Stimulated activated CD4-positive, alpha-beta T cell treated with anti-CD3 and anti-CD28 coated beads, Interleukin-1b, Interleukin-23, amount 100 ng/mL, for 4 hours (primary cell): ENCODE results near the gene AMIGO2.

Experiments used
- DNase-seq, 2 donors: peaks; one replicate each; pipeline ENCODE4 v3.0.0-alpha.2; 2020; ENCODE audit warnings: low read depth in 2 of 2

Gene AMIGO2

DNA sequence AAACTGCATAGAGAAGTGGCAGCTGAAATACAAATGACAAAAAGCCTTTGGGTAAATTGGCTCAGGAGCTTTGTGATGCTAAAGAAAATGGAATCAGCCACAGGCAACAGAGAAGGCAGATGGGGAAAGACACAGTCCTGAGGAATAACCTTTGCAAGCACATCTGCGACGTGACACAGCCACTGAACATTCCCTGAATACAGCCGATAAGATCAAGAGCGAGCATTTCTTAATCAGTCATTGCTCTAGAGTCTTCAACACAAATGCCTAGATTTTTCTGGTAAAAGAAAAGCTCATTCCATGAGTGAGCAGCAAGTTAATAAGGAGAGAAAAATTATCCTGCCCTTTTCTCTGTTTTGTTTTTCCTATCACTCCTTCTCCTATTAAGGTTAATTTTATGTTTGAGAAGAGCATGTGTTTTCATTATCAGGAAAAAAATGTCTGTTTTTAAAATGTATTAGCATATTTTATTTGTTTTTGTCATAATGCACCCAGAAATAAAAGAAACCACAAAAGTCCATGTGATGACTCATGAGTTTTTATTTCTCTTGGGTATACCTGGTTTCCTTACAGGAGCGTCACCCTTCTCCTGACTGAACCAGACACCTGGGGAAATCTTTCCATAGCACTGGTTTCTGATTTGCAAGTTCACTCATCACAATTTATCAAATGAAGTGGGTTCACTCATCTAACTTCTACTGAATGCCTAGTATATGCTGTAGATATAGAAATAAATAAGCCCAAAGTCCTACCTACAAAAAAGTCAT lies 45.8 kb downstream of the AMIGO2 start:
- no peak for DNase-seq

DNA sequence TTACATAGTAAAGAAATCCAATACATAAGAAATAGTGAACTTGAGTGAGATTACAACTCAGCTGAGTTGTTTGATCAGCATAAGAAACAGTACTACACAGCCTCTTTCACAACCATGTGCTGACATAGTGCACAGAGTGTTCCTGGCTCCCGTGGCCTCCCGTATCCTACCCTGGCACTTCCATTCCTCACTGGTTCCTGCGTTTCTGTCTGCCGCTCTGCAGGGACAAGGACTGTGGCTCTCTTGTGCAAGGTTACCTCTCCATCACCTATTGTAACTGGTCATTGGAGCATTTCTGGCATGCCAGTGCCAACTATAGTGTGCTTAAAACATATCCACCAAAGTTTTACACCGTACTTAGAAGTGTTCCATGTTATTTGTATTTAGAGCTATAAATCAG lies 46.7 kb downstream of the AMIGO2 start:
- DNase-seq, result no peak

DNA sequence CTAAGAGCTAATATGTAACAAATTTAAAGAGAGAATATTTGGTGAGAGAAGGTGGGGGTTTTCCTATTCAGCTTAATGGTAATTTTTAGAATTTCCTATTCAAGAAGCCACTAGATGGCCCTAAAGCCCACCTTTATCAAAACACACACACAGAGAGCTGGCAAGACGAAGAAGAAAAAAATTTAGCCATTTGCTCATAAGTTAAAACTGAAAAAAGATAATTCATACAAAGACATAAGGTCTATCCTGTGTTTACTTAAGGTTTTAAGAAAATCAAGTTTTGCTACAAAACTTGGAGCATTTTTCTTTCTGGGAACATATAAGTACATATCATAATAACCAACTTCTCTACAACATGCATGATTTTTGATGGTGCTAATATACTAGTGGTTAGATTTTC lies 47.1 kb downstream of the AMIGO2 start:
- DNase-seq, result peak in 1 of 2 donors; percentile 12

GRCh38 chr12:47029903-47030302 lies 49.9 kb downstream of the AMIGO2 start:
- no peak for DNase-seq

DNA sequence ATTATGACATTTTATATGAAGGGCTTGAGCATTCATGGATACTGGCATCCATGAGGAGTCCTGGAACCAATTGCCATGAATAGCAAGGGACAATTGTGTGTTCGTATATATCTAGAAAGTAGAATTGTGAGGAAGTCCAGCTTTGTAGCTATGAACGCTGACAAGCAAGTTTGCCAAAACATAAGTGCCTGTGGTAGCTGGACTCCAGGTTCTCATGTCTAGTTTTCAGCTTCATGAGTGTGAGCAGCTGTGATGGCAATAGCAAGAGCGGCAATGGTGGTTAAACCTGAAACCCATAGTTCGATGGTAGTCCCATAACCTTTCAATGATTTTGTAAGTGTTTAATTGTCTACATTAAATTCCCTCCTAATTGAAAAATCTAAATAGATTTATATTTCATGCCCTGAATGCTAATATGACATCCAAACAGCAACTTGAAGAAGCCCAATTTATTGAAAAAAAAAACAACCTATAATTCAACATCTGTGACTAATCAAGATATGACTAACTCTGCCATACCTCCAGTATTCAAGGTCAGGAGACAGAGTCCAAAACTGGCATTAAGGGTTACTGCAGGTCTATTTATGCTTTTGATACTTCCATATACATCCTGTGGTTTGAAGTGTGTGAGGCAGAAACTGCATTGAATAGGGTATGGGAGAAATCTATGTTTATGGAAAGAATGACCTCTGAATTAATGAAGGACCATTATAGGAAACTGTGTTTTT lies 50.6 kb downstream of the AMIGO2 start:
- DNase-seq, result no peak

DNA sequence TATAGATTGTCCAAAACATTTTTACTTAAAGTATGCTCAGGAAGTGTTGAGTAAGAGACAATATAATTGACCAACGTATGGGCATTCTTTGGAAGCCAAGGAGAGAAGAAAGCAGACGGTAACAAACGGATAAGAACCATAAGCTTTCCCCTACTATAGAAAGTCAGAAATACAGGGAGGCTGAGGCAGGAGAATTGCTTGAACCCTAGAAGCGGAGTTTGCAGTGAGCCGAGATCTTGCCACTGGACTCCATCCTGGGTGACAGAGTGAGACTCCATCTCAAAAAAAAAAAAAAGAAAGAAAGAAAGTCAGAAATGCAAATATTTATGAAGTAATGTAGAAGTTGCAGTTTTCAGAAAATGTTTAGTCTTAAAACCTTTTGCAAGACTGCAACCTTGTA lies 51.6 kb downstream of the AMIGO2 start:
- DNase-seq, result no peak
